Stomach (tissue), 4 donors: ENCODE measurements around the gene REG4.

Source experiments
- EP300 ChIP-seq: sonication (generic); formaldehyde crosslinking; IDR thresholded peaks from one replicate; pipeline ENCODE4 v1.6.1; 2017; ENCODE audit warnings: antibody characterized with exemption
- TF ChIP-seq, protein P1 (sequence below), 7 experiments: fragments of 450-650 bp in 4 of 7; fragments of 200-600 bp in 3 of 7; sonication (generic) in 3 of 7; IDR thresholded peaks; one replicate each; pipeline ENCODE4 v1.5.1; 2016 to 2019; ENCODE audit warnings: antibody characterized with exemption in 7 of 7, control low read depth in 2 of 7, mild to moderate bottlenecking in 1 of 7

DNA sequence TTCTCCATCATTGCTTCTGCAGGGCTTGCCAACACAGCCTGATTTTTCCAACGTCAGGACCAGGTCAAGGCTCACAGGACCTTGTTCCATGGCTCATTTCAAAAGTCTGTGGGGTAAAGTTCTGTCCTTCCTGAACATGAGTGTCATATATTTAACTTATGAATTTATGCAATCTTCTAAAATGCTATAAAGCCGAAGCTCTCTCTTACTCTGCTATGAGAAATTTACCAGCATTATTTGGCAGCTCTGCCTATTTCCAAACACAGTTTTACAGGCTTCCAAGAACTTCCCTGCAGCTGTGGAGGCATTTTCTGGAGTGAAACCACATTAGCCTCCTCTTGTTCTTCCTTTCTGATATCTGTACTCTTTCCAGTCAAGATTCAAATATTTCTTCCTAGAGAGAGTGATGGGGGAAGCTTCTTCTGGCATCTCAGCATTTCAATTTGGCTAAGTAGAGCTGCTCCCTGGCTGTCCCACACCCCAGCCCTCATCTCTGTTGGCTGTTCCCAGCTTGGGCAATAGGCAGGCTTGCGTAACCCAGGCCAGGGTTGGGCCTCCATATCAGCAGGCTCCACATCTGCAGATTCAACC is 27.0 kb downstream of the REG4 start:
- TF ChIP-seq, protein P1, sequence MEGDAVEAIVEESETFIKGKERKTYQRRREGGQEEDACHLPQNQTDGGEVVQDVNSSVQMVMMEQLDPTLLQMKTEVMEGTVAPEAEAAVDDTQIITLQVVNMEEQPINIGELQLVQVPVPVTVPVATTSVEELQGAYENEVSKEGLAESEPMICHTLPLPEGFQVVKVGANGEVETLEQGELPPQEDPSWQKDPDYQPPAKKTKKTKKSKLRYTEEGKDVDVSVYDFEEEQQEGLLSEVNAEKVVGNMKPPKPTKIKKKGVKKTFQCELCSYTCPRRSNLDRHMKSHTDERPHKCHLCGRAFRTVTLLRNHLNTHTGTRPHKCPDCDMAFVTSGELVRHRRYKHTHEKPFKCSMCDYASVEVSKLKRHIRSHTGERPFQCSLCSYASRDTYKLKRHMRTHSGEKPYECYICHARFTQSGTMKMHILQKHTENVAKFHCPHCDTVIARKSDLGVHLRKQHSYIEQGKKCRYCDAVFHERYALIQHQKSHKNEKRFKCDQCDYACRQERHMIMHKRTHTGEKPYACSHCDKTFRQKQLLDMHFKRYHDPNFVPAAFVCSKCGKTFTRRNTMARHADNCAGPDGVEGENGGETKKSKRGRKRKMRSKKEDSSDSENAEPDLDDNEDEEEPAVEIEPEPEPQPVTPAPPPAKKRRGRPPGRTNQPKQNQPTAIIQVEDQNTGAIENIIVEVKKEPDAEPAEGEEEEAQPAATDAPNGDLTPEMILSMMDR (IDR thresholded peaks at IDR 0.05): no peak
- TF ChIP-seq EP300: no peak
